ENCODE measurements around the gene MAEA. TPM values are rescaled to one million over a fixed set of nuclear protein-coding genes. Genes with fewer than 3 reads are reported as not detected.

The MAEA gene
- total RNA-seq, 1 donor = 54.8 TPM

DNA sequence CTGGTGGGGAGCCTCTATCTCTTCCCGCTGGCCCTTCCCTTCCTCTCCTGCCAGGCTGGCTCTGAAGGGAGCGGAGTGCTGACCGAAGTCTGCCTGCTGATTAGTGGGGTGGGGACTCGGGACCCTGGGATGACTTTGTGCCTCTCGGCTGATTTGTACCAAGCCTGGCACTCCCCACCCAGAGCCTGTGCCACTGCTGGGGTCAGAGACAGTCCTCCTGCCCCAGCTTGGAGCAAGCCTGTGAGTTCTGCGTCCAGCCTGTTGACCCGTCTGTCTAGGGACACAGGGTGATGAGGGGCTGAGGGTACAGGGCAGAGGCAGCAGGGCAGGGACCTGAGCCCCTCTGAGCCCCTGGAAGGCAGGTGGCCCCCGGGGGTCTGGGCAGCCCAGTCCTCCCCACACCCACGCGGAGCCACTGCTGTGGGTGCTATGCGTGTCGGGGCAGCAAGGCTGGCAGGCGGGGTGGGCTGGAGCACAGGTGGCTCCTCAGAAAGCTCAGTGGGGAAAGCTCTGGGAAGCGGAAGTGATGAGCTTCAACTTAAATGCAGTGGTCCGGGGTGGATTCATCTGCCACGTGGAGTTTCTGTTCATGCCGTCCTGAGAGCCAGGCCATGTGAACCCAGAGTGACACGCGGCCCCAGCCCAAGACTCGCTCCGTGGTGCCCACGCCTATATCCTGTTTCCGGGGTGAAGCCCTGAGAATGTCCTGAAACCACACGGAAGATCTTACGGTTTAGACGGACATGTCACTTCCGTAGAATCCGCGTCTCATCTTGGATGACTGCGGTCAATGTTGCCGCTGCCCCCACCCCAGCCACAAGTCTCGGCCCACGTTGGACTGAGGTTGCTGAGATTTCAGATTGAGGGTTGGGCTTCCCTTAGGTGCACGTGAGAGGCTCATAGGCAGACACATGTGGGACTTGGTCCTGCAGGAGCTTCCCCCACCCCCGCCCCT lies 36.3 kb downstream of the MAEA start:
- no peak for DNase-seq (ENCODE audit: low read depth)
- no peak overlapping the region for H3K4me3 ChIP-seq (ENCODE audit: low read depth, low read length)
- TF ChIP-seq, protein P1, sequence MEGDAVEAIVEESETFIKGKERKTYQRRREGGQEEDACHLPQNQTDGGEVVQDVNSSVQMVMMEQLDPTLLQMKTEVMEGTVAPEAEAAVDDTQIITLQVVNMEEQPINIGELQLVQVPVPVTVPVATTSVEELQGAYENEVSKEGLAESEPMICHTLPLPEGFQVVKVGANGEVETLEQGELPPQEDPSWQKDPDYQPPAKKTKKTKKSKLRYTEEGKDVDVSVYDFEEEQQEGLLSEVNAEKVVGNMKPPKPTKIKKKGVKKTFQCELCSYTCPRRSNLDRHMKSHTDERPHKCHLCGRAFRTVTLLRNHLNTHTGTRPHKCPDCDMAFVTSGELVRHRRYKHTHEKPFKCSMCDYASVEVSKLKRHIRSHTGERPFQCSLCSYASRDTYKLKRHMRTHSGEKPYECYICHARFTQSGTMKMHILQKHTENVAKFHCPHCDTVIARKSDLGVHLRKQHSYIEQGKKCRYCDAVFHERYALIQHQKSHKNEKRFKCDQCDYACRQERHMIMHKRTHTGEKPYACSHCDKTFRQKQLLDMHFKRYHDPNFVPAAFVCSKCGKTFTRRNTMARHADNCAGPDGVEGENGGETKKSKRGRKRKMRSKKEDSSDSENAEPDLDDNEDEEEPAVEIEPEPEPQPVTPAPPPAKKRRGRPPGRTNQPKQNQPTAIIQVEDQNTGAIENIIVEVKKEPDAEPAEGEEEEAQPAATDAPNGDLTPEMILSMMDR (IDR thresholded peaks at IDR 0.05; ENCODE audit: insufficient read depth, low read length) = no peak

DNA sequence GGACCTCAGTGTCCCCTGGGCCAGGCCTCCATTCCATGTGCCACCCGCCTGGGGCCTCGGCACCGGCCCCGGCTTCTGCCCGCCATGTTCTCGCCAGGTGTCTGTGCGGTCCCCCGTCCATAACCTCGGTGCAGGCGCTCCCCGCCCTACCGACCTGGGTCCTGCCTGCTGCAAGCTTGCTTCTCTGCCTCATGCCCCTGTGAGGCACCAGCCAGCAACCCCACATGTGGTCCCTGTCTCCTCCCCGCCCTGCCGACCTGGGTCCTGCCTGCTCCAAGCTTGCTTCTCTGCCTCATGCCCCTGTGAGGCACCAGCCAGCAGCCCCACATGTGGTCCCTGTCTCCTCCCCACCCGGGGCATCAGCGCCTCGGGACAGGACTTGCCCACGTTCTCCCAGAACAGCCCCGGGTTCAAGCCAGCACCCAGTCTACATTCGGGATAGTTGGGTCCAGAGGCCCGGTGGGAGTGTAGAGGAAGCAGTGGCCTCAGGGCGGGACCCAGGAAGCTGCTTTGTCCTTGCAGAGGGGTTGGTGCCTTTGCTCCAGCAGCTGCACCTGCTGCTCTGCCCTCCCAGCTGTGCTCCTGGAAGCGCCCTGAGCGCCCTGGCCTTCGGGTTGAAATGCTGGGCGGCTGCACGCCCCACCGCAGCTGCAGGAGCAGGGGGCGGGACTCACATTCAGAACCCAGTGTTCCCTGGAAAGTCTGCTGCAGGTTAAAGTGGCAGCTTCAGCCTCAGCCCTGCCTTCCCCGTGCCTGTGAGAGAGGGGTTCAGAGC lies 37.2 kb downstream of the MAEA start:
- TF ChIP-seq, protein P1 (IDR thresholded peaks at IDR 0.05; ENCODE audit: insufficient read depth, low read length) = no peak

DNA sequence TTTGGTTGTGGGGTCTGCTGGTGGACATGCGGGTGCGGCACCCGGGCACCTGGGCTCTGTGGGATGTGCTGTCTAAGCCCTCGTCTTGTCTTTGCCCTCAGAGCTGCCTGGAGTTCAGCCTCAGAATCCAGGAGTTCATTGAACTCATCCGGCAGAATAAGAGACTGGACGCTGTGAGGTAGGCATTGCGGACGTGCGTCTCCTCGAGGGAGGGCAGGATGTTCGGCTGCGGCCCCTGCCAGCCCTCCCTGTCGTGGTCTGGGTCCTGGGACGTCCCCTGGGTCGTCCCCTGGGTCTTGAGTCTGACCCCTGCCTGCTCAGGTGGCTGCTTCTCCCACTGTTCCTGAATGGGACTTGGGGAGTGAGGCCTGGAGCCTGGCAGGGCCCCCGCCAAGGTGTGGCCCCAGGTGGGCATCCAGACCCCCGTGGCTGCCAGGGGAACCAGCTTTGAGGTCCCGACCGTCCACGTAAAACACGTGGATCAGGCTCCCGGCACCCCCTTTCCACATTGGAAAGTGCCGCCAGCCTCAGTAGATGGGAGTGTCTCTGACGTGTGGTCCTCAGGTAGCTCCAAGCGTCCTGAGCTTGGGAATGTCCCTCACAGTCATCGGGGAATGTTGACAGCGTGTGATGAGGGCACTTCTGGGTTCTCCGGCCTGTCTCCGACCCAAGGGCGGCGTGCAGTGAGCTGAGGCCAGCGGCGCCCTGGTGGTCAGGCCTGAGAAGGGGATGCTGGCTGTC lies 38.0 kb downstream of the MAEA start:
- TF ChIP-seq, protein P1 (IDR thresholded peaks at IDR 0.05; ENCODE audit: insufficient read depth, low read length) = no peak
- no peak overlapping the region for H3K4me3 ChIP-seq (ENCODE audit: low read depth, low read length)
- DNase-seq (ENCODE audit: low read depth) = no peak

More for the DNA sequence above, 37.2 kb downstream of the MAEA start:
- DNase-seq (ENCODE audit: low read depth) = no peak
- no peak overlapping the region for H3K4me3 ChIP-seq (ENCODE audit: low read depth, low read length)

DNA sequence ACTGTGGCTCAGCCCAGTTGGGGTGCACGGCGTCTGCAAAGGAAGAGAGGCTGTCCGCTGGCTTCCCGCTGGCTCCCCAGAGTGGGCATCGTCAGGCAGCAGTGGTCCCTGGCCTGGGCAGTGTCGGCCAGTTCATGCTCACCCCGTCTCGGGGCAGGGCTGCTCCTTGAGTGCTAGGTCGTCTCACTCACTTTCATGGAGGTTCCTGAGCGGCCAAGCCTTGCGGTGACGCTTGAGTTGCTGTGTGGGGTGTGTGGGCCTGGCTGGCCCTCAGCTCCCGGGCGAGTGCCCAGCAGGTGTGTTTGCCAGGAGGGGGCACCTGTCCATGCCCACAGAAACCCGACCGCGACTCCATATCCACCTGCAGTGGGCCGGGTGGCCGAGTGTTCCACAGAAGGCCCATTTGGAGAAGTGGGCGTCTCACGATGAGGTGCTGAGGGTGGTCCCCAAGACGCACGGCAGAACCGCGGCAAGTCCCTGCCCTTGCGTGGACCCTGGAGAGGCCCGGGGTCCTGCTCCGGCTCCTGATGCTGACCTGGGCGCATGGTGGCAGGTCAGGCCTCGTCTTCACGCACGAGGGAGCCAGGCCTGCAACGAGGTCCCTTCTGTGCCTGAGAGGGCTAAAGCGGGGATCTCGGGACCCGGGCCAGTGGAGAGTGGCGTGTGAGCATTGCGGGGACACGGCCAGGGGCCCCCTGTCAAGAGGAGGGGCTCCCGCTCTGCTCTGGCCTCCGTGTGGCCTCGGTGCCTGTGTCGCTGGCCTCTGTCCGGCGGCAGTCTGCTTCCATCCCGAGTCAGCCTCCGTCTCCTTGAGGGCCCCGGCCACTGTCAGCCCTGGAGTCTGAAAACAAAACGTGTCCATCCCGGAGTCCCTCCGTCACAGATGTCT lies 38.8 kb downstream of the MAEA start:
- no peak for DNase-seq (ENCODE audit: low read depth)
- no peak overlapping the region for H3K4me3 ChIP-seq (ENCODE audit: low read depth, low read length)
- TF ChIP-seq, protein P1 (IDR thresholded peaks at IDR 0.05; ENCODE audit: insufficient read depth, low read length) = no peak

DNA sequence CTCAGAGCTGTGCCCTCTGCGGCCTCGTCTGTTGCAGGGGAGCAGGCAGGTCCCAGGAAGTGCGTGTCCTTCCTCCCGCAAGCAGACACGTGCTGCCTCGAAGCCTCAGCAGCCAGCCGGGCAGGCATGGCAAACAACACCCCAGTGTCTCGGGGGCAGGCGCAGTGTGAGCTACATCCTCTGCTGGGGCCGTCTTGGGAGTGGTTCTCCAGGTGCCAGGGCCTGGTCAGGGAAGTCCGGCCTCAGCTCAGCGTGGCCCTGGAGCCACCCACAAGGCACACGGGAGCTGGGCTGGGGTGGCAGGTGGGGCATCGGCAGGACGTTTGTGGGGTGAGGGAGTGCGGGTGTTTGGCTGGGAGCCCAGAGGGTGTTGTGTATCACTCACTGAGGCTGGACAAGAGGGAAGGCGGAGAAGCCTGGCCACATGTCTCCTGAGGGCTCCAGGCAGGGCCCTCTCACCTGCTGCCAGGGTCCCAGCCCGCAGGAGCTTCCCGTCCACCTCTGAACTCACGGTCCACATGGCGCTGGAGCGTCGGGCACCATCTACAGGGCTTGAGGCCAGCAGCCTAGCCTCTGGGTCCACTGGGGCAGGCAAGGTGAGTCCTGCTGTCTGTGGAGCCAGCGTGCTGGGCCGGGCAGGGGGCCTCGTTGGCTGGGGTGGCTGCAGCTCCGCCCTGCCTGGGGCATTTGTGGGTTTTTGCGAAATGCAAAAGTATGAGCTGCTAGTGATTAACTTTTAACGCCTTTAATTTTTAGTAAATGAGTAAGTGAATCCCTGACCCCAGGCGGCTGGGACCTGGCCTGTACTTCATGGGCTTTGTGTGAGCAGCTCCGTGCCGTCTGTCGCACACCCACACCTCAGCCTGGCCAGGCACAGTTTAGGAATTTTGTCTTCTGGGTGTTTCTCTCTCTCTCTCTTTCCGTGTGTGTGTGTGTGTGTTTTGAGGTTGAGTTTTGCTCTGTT lies 40.0 kb downstream of the MAEA start:
- TF ChIP-seq, protein P1 (IDR thresholded peaks at IDR 0.05; ENCODE audit: insufficient read depth, low read length) = no peak
- H3K4me3 ChIP-seq (ENCODE audit: low read depth, low read length) = no peak overlapping the region
- DNase-seq (ENCODE audit: low read depth) = no peak

Measured in fibroblast of the aortic adventitia (primary cell).